Measurements from ENCODE around the gene KAZN.

KAZN gene

GRCh38 chr1:14742181-14742980 lies 143.9 kb downstream of the KAZN start (continued):
- no peak for TF ChIP-seq ZNF426 (tag by site-specific recombination; IDR thresholded peaks at IDR 0.05)
- TF ChIP-seq SCRT1 (tag by site-specific recombination; IDR thresholded peaks at IDR 0.05; ENCODE audit: borderline replicate concordance): no peak
- peak; percentile 35; the same call in 1 of the 2 replicates for TF ChIP-seq ZNF664 (tag by site-specific recombination; IDR thresholded peaks at IDR 0.05)
- no peak for TF ChIP-seq ZNF610 (tag by site-specific recombination; IDR thresholded peaks at IDR 0.05; ENCODE audit: borderline replicate concordance)
- peak; percentile 59 for TF ChIP-seq ZBTB21 (tag by site-specific recombination; IDR thresholded peaks at IDR 0.05)
- peak; percentile 71; the same call in 1 of the 2 replicates for TF ChIP-seq ZNF184 (tag by site-specific recombination; IDR thresholded peaks at IDR 0.05)
- no peak for TF ChIP-seq ZNF302 (tag by site-specific recombination; IDR thresholded peaks at IDR 0.05; ENCODE audit: low read depth)
- 0 out of 2 replicates have a peak, but pooled peaks have one; percentile 4 for TF ChIP-seq PRDM1 (tag by site-specific recombination; IDR thresholded peaks at IDR 0.05)
- no peak for TF ChIP-seq ZSCAN5A (tag by site-specific recombination; IDR thresholded peaks at IDR 0.05)
- TF ChIP-seq ZNF660 (tag by site-specific recombination; IDR thresholded peaks at IDR 0.05): peak; percentile 85; the same call in 1 of the 2 replicates

DNA sequence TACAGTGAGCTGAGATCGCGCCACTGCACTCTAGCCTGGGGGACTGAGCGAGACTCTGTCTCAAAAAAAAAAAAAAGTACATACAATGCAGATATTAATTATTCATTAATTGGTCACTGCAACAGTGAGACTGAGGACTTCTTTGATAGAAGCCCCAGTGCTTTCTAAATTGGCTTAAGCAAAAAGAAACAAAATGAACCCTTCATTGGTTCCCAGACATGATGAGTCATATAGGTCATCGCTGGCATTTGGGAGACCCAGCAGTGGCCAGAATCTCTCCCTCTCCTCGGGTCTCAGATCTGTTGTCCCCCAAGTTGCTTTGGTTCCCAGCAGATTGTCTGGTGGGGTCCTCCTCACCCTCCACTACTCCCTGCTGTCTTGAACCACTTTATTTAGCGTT lies 144.9 kb downstream of the KAZN start:
- CTCF ChIA-PET: interaction anchor here (0.7 kb wide), 1 partner anchor 17 kb away, joined by 4 read pairs; no protein-coding TSS in a partner anchor
- Histone ChIP-seq H3K4me3 (ENCODE audit: low read depth, low read length) (no peak overlapping the region), H3K27ac (ENCODE audit: extremely low read depth, low read depth, low read length) (no peak overlapping the region), H3K9me3 (ENCODE audit: control insufficient read depth, insufficient read depth, low read depth, low read length) (no peaks in the 10 kb centered on the region), H3K36me3 (ENCODE audit: control insufficient read depth in 2 of 2, insufficient read depth in 1 of 2, low read length in 2 of 2) (no peaks in the 10 kb centered on the region), H3K4me1 (ENCODE audit: control insufficient read depth, insufficient read depth, low read length) (no peaks in the 10 kb centered on the region)
- POLR2A ChIA-PET: no interaction called here
- no peak for TF ChIP-seq ZNF501 (tag by site-specific recombination; IDR thresholded peaks at IDR 0.05)

DNA sequence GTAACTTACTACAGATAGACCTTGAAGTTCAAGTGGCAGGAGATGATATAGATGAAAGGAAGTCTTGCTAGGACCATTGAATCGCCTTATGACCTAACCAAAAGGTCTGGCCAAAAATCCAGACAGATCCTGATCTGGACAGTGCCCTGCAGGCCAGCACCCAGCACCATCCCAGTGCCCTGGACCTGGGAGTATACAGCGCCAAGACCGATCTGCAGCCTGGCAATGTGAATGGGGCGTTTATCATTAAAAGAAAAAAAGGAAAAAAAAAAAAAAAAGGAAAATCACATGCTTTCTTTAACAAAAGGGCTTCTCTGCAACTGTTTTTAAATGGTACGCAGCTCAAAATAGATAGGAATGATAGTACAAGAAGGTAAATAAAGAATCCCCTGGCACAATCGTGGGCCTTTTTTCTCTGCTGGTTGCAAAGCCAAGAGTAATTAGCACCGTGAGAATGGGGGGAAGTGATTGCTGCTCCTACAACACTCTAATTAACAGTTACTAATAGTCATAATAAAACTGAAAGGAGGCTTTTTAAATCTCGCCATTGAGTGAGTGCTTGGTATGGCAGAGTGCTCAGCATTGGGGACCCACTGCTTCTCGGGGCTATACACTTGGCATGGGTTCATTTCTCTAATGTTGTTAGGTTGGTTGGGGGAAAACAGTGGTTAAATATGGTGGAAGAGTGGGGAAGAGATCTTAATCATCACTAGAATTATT lies 146.7 kb downstream of the KAZN start:
- Histone ChIP-seq H3K9me3 (ENCODE audit: control insufficient read depth, insufficient read depth, low read depth, low read length) (no peaks in the 10 kb centered on the region), H3K4me3 (ENCODE audit: low read depth, low read length) (no peak overlapping the region), H3K36me3 (ENCODE audit: control insufficient read depth in 2 of 2, insufficient read depth in 1 of 2, low read length in 2 of 2) (no peaks in the 10 kb centered on the region), H3K27ac (ENCODE audit: extremely low read depth, low read depth, low read length) (no peak overlapping the region), H3K4me1 (ENCODE audit: control insufficient read depth, insufficient read depth, low read length) (no peaks in the 10 kb centered on the region)
- ChIA-PET POLR2A (no interaction called here), CTCF (interaction anchor here (1.0 kb wide), 1 partner anchor 14 kb away, joined by 3 read pairs; no protein-coding TSS in a partner anchor)
- TF ChIP-seq KLF7 (tag by site-specific recombination; IDR thresholded peaks at IDR 0.05; ENCODE audit: borderline replicate concordance) (no peak), GLI2 (tag by site-specific recombination; IDR thresholded peaks at IDR 0.05; ENCODE audit: borderline replicate concordance, low read depth) (no peak), ZNF184 (tag by site-specific recombination; IDR thresholded peaks at IDR 0.05) (no peak), ZNF530 (tag by site-specific recombination; IDR thresholded peaks at IDR 0.05; ENCODE audit: low read depth) (no peak), SP2 (tag by site-specific recombination; IDR thresholded peaks at IDR 0.05) (no peak), ZNF174 (tag by site-specific recombination; IDR thresholded peaks at IDR 0.05) (no peak), ZNF311 (tag by site-specific recombination; IDR thresholded peaks at IDR 0.05; ENCODE audit: borderline replicate concordance) (no peak), GLIS2 (tag by site-specific recombination; IDR thresholded peaks at IDR 0.05) (no peak), ZNF155 (tag by site-specific recombination; IDR thresholded peaks at IDR 0.05) (no peak), KLF1 (tag by site-specific recombination; IDR thresholded peaks at IDR 0.05) (no peak), ZBTB1 (tag by site-specific recombination; IDR thresholded peaks at IDR 0.05) (no peak), ZNF280C (tag by site-specific recombination; IDR thresholded peaks at IDR 0.05) (no peak), ZSCAN18 (tag by site-specific recombination; IDR thresholded peaks at IDR 0.05) (no peak), ZNF133 (tag by site-specific recombination; IDR thresholded peaks at IDR 0.05) (no peak), SALL2 (tag by site-specific recombination; IDR thresholded peaks at IDR 0.05; ENCODE audit: borderline replicate concordance) (no peak)
- TF ChIP-seq, protein P1, sequence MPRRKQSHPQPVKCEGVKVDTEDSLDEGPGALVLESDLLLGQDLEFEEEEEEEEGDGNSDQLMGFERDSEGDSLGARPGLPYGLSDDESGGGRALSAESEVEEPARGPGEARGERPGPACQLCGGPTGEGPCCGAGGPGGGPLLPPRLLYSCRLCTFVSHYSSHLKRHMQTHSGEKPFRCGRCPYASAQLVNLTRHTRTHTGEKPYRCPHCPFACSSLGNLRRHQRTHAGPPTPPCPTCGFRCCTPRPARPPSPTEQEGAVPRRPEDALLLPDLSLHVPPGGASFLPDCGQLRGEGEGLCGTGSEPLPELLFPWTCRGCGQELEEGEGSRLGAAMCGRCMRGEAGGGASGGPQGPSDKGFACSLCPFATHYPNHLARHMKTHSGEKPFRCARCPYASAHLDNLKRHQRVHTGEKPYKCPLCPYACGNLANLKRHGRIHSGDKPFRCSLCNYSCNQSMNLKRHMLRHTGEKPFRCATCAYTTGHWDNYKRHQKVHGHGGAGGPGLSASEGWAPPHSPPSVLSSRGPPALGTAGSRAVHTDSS (tag by site-specific recombination; IDR thresholded peaks at IDR 0.05): no peak

Measured in HEK293 (cell line).